ENCODE results near the gene PHACTR1.
"Not testable (repeated sequence)": the region's sequence is repeated elsewhere in the genome, so short reads cannot be mapped to it uniquely, and the experiment has no call there.

PHACTR1 gene

GRCh38 chr6:13239530-13240455 is 523.2 kb downstream of the PHACTR1 start:
- DNase-seq (ENCODE audit: low spot score), result no peak

- DNase-seq (ENCODE audit: low spot score), result no peak
Observed at GRCh38 chr6:13241364-13241763, 524.8 kb downstream of the PHACTR1 start.

DNA sequence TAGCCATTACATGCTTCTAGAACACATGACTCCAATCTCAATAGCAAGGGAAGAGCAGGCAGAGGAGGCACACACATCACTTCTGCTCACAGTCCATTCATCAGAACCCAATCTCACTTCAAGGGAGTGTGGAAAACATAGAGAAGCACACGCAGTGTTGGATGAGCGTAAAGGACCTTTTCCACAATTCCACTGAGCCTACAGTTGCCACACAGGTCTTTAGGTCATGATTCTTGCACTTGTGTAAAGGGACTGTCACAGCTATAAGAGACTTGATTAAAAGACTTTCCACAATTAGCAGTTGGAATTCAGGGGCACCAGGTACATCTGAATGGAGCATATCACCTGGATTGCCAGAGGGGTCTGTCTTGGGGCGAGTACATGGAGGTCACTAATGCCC is 525.6 kb downstream of the PHACTR1 start:
- DNase-seq (ENCODE audit: low spot score), result no peak

DNA sequence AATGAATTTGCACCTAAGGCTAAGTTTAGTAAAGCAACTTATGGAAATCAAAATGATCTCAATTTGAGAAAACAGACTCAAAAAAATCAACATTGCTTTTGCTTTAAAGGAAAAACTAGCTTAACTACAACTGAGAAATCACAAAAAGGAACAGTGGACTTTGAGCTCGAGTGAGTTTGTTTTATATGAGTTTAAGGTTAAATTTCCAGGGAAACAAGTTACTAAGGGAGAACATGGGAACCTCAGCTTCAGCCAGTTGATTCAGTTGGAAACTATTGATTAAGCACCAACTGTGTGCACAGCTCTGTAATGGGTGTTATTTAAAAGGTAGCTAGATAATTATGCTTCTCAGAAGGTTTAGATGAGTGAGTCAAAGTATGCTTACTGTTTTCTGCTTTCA is 526.0 kb downstream of the PHACTR1 start:
- DNase-seq (ENCODE audit: low spot score), result no peak

- DNase-seq (ENCODE audit: low spot score), result no peak
Observed at GRCh38 chr6:13243033-13243432, 526.5 kb downstream of the PHACTR1 start.

DNA sequence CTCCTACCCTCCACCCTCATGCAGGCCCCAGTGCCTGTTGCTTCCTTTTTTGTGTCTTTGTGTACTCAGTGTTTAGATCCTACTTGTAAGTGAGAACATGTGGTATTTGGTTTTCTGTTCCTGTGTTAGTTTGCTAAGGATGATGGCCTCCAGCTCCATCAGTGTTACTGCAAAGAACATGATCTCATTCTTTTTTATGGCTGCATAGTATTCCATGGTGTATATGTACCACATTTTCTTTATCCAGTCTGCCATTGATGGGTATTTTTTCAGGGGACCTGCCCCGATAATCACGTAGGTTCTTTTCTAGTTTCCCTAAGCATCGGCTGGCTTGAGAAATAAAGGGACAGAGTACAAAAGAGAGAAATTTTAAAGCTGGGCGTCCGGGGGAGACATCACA is 527.2 kb downstream of the PHACTR1 start:
- DNase-seq (ENCODE audit: low spot score), result not testable (repeated sequence)

GRCh38 chr6:13247627-13248026 is 531.1 kb downstream of the PHACTR1 start:
- DNase-seq (ENCODE audit: low spot score), result no peak

GRCh38 chr6:13248053-13248452 is 531.5 kb downstream of the PHACTR1 start:
- peak; percentile 16 for DNase-seq (ENCODE audit: low spot score)

GRCh38 chr6:13248584-13248985 is 532.0 kb downstream of the PHACTR1 start:
- DNase-seq (ENCODE audit: low spot score), result no peak

GRCh38 chr6:13248994-13249393 is 532.4 kb downstream of the PHACTR1 start:
- no peak for DNase-seq (ENCODE audit: low spot score)

DNA sequence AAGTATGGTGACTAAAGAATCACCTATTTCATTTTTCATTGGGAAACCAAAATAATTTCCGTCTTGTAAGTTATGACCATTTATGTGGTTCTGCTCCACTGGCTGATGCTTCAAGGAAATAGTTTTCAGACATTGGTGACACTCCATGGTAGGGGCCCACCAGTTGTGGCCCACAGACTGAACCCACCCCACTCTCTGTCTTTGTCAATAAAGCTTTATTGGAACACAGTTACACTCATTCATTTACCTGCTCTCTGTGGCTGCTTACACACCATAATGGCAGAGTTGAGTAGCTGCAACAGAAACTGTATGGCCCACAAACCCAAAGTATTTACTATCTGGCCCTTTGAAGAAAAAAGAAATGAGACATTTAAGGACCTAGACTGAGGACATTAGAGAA is 533.2 kb downstream of the PHACTR1 start:
- DNase-seq (ENCODE audit: low spot score), result no peak

- DNase-seq (ENCODE audit: low spot score), result no peak
Observed at GRCh38 chr6:13250703-13251102, 534.1 kb downstream of the PHACTR1 start.

DNA sequence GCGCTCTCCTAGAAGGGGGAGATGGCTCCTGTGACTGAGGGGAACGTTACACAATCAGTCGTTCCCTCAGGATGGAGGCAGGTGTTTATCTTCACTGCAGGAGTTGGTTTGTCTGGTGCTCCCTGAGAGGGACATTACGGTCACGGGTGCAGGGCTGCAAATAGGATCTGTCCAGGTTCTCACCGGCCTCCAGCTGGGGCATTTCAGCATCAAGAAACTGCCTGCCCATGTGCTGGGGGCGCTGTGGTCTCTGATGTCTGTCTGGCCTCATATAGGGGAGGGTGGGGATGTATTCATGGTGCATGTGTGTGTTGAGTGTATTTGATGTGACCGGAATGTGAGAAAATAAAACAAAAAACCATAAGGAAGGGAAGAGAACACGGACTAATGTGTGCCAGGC is 534.7 kb downstream of the PHACTR1 start:
- DNase-seq (ENCODE audit: low spot score), result no peak

GRCh38 chr6:13252790-13253189 is 536.2 kb downstream of the PHACTR1 start:
- no peak for DNase-seq (ENCODE audit: low spot score)

GRCh38 chr6:13253272-13253671 is 536.7 kb downstream of the PHACTR1 start:
- no peak for DNase-seq (ENCODE audit: low spot score)

GRCh38 chr6:13256266-13257001 is 539.9 kb downstream of the PHACTR1 start:
- no peak for DNase-seq (ENCODE audit: low spot score)

DNA sequence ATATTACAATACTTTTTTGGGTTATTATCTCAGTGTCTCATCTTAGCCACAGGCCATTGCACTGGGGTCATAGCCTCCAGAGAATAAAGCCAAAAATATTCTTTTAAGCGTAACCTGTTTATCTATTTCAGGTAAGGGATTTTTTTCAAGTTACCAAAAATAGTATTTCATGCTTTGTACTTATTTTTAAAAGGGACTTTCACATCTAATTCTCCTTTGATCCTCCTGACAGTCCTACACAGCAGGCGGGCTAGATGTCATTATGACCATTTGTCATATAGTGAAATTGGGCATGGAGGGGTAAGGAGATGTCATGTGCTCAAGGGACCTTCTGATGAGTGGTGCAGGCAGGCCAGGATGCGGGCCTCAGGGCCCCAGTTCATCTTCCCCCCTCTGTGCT is 542.8 kb downstream of the PHACTR1 start:
- no peak for DNase-seq (ENCODE audit: low spot score)

- DNase-seq (ENCODE audit: low spot score), result no peak
Observed at GRCh38 chr6:13260101-13260598, 543.6 kb downstream of the PHACTR1 start.

GRCh38 chr6:13260831-13261230 is 544.3 kb downstream of the PHACTR1 start:
- DNase-seq (ENCODE audit: low spot score), result no peak

DNA sequence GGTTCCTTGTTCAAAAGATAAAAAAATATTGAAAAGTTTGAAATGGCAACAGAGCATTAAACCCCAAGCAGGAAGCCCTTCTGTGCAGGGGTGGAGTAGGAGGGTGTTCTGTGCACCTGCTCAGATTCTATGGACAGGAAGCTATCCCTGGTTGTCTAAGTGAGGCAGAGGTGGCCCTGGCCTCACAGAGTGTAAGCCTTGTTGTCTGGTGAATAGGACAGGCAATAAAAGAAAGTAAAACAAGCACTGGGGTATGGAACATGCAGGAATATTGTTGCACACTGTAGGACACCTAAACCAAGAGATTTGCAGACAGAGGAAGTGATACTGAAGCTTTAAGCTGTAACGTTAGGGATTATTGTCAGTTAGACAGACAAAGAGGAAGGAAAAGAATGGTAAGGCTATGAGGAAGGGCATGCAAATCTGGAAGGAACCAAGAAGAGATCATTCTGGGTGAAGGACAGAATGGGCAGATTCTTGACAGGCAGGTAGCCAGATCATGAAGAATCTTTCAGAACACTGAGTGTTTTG is 545.0 kb downstream of the PHACTR1 start:
- DNase-seq (ENCODE audit: low spot score), result no peak

DNA sequence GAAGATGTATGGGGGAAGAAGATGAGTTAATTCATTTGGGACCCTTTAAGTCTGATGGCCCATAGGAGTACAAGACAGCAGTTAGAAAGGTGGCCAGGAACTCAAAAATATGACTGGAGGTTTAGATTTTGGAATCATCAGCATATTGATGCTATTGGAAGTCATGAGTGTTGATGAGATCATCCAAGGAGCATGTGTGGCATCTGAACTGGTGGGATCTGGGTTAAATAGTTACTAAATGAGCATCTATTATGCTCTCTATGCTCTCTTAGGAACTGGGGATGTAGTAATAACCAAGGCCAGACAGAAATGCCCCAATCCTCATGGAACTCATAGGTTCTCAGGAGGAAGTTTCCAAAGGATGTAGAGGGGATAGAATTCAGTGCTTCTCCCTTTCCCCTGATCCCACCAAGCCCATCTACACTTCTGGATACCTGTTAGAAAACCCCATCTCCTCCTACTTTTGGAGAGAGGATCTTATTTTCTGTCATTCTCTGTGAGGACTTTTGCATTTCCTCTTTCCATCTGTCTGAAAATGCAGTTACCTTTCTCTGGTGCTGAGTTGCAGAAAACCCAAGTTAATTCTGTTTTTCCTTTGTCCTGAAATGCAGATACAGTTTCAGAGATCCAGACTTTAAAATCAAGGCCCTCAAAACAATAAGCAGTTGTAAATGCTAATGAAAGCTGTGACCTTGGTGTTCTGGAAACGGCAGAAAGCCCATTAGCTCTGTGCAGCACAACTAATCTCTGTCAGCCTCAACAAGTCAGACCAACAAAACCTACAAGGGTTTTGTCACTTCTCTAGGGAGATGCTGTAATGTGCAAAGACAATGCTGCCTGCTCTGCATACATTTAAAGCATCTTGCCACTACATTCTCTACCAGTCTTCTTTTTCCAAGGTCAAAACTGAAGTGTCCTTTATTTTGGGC is 546.0 kb downstream of the PHACTR1 start:
- DNase-seq (ENCODE audit: low spot score), result no peak

DNA sequence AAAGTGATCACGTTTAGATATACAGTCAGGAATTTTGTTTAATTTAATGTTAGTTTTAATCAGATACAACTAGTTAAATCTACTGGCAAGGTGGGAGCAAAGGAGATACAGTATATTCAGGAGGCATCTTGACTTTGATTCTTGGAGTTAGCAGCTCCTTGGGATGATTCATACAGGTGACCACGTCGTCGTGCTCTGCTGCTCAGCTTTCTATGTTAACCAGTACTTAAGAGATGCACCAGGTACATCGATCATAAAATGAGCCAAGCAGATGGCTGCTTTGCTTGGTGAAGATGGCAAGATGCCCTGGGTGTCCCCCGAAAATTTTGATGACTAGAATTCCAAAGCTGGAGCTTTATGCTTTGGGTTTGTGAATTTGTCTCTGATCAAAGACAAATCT is 547.1 kb downstream of the PHACTR1 start:
- DNase-seq (ENCODE audit: low spot score), result no peak

Measured in AG20443 (cell line).